IPS DF 6.9 (cell line): Measurements from ENCODE around the gene PAX8.

Experiments used
- DNase-seq: peaks from one replicate; pipeline ENCODE4 v3.0.0-alpha.2; 2013; ENCODE audit warnings: low read depth, low spot score
- H3K27ac ChIP-seq: one replicate; pipeline ENCODE4 v1.5.1; 2013; ENCODE audit warnings: low read length, control low read depth
- H3K27me3 ChIP-seq: 2 replicates; pipeline ENCODE4 v1.6.1; 2013; ENCODE audit warnings: mild to moderate bottlenecking, low read length; ENCODE audit not compliant: control insufficient read depth, insufficient read depth
- H3K36me3 ChIP-seq: 2 replicates; pipeline ENCODE4 v1.6.1; 2013; ENCODE audit warnings: low read length; ENCODE audit not compliant: control insufficient read depth, insufficient read depth
- H3K4me1 ChIP-seq: 2 replicates; pipeline ENCODE4 v1.6.1; 2013; ENCODE audit warnings: low read length; ENCODE audit not compliant: control insufficient read depth, insufficient read depth
- H3K4me3 ChIP-seq: 2 replicates; pipeline ENCODE4 v1.5.1; 2013; ENCODE audit warnings: mild to moderate bottlenecking, low read length
- H3K9me3 ChIP-seq: 2 replicates; pipeline ENCODE4 v1.6.1; 2013; ENCODE audit warnings: low read length, inconsistent platforms; ENCODE audit not compliant: control insufficient read depth, insufficient read depth
- WGBS: extraction: QIAGEN DNeasy Blood & Tissue Kit; methylation state at CpG from one replicate; pipeline ENCODE4 v1.1.7; 2013; ENCODE audit warnings: mixed read lengths, missing lambda C conversion rate; ENCODE audit not compliant: insufficient read length, insufficient coverage; 5-methylcytosine and 5-hydroxymethylcytosine counted together

The PAX8 gene

GRCh38 chr2:113183264-113183663, 95.5 kb downstream of the PAX8 start:
- no peak for DNase-seq
- Histone ChIP-seq H3K27me3 (no peaks in the 10 kb centered on the region), H3K4me3 (no peak overlapping the region), H3K4me1 (no peaks in the 10 kb centered on the region), H3K27ac (no peak overlapping the region), H3K36me3 (no peaks in the 10 kb centered on the region), H3K9me3 (no peaks in the 10 kb centered on the region)
- WGBS: no CpG with 5 or more reads among the region's 8 CpGs

- Histone ChIP-seq H3K36me3 (no peaks in the 10 kb centered on the region), H3K4me1 (no peaks in the 10 kb centered on the region), H3K4me3 (no peak overlapping the region), H3K27ac (no peak overlapping the region), H3K27me3 (no peaks in the 10 kb centered on the region), H3K9me3 (no peaks in the 10 kb centered on the region)
- DNase-seq: no peak
- WGBS: no CpG with 5 or more reads among the region's 15 CpGs
These were observed 96.1 kb downstream of the PAX8 start for GRCh38 chr2:113182471-113183260.

GRCh38 chr2:113181258-113182051, 97.3 kb downstream of the PAX8 start:
- WGBS: no CpG with 5 or more reads among the region's 8 CpGs
- no peak for DNase-seq
- Histone ChIP-seq H3K4me3 (no peak overlapping the region), H3K27ac (no peak overlapping the region), H3K9me3 (no peaks in the 10 kb centered on the region), H3K27me3 (no peaks in the 10 kb centered on the region), H3K36me3 (no peaks in the 10 kb centered on the region), H3K4me1 (no peaks in the 10 kb centered on the region)

- Histone ChIP-seq H3K4me3 (no peak overlapping the region), H3K36me3 (no peaks in the 10 kb centered on the region), H3K27me3 (no peaks in the 10 kb centered on the region), H3K9me3 (no peaks in the 10 kb centered on the region), H3K27ac (no peak overlapping the region), H3K4me1 (no peaks in the 10 kb centered on the region)
- no peak for DNase-seq
- WGBS: no CpG with 5 or more reads among the region's 17 CpGs
These were observed 98.4 kb downstream of the PAX8 start for GRCh38 chr2:113180131-113180946.

- H3K9me3 ChIP-seq: no peaks in the 10 kb centered on the region
- WGBS: no CpG with 5 or more reads among the region's 8 CpGs
- DNase-seq: no peak
- H3K4me1 ChIP-seq: peaks cover 2% of the 10 kb centered on the region; the same call in 1 of the 2 replicates
- no peak overlapping the region for H3K4me3 ChIP-seq
- no peak overlapping the region for H3K27ac ChIP-seq
- H3K36me3 ChIP-seq: no peaks in the 10 kb centered on the region
- no peaks in the 10 kb centered on the region for H3K27me3 ChIP-seq
These were observed 99.2 kb downstream of the PAX8 start for GRCh38 chr2:113179446-113180045.

- H3K27ac ChIP-seq: no peak overlapping the region
- H3K9me3 ChIP-seq: no peaks in the 10 kb centered on the region
- no peak for DNase-seq
- H3K27me3 ChIP-seq: no peaks in the 10 kb centered on the region
- WGBS: no CpG with 5 or more reads among the region's 4 CpGs
- H3K4me3 ChIP-seq: no peak overlapping the region
- peaks cover 3% of the 10 kb centered on the region for H3K4me1 ChIP-seq
- H3K36me3 ChIP-seq: no peaks in the 10 kb centered on the region
These were observed 99.8 kb downstream of the PAX8 start for GRCh38 chr2:113178891-113179290.

- DNase-seq: no peak
- H3K36me3 ChIP-seq: no peaks in the 10 kb centered on the region
- H3K27ac ChIP-seq: no peak overlapping the region
- H3K4me3 ChIP-seq: no peak overlapping the region
- H3K4me1 ChIP-seq: peaks cover 4% of the 10 kb centered on the region
- H3K27me3 ChIP-seq: no peaks in the 10 kb centered on the region
- WGBS: no CpG with 5 or more reads among the region's 11 CpGs
- no peaks in the 10 kb centered on the region for H3K9me3 ChIP-seq
These were observed 100.5 kb downstream of the PAX8 start for GRCh38 chr2:113178069-113178746.

- Histone ChIP-seq H3K36me3 (no peaks in the 10 kb centered on the region), H3K4me1 (peaks cover 4% of the 10 kb centered on the region), H3K27me3 (no peaks in the 10 kb centered on the region), H3K27ac (no peak overlapping the region), H3K9me3 (no peaks in the 10 kb centered on the region), H3K4me3 (no peak overlapping the region)
- DNase-seq: no peak
- WGBS: no CpG with 5 or more reads among the region's 7 CpGs
These were observed 101.9 kb downstream of the PAX8 start for GRCh38 chr2:113176696-113177355.

- no CpG with 5 or more reads among the region's 11 CpGs for WGBS
These were observed 102.7 kb downstream of the PAX8 start for GRCh38 chr2:113175736-113176695.

More at GRCh38 chr2:113175736-113176695, 102.7 kb downstream of the PAX8 start:
- no peaks in the 10 kb centered on the region for H3K36me3 ChIP-seq
- H3K27me3 ChIP-seq: no peaks in the 10 kb centered on the region
- DNase-seq: no peak
- no peaks in the 10 kb centered on the region for H3K9me3 ChIP-seq
- H3K27ac ChIP-seq: no peak overlapping the region
- no peak overlapping the region for H3K4me3 ChIP-seq
- H3K4me1 ChIP-seq: peaks cover 4% of the 10 kb centered on the region
